Measurements from ENCODE around the gene TBC1D7.

TBC1D7 gene

DNA sequence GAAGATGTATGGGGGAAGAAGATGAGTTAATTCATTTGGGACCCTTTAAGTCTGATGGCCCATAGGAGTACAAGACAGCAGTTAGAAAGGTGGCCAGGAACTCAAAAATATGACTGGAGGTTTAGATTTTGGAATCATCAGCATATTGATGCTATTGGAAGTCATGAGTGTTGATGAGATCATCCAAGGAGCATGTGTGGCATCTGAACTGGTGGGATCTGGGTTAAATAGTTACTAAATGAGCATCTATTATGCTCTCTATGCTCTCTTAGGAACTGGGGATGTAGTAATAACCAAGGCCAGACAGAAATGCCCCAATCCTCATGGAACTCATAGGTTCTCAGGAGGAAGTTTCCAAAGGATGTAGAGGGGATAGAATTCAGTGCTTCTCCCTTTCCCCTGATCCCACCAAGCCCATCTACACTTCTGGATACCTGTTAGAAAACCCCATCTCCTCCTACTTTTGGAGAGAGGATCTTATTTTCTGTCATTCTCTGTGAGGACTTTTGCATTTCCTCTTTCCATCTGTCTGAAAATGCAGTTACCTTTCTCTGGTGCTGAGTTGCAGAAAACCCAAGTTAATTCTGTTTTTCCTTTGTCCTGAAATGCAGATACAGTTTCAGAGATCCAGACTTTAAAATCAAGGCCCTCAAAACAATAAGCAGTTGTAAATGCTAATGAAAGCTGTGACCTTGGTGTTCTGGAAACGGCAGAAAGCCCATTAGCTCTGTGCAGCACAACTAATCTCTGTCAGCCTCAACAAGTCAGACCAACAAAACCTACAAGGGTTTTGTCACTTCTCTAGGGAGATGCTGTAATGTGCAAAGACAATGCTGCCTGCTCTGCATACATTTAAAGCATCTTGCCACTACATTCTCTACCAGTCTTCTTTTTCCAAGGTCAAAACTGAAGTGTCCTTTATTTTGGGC, 65.8 kb downstream of the TBC1D7 start:
- peaks cover 6% of the 10 kb centered on the region; the same call in 1 of the 2 replicates for H3K4me1 ChIP-seq (ENCODE audit: insufficient read depth, low read length)
- 62% methylated on average over 1 of the region's 1 CpG for WGBS
- H3K4me3 ChIP-seq (ENCODE audit: low read length): no peak overlapping the region

DNA sequence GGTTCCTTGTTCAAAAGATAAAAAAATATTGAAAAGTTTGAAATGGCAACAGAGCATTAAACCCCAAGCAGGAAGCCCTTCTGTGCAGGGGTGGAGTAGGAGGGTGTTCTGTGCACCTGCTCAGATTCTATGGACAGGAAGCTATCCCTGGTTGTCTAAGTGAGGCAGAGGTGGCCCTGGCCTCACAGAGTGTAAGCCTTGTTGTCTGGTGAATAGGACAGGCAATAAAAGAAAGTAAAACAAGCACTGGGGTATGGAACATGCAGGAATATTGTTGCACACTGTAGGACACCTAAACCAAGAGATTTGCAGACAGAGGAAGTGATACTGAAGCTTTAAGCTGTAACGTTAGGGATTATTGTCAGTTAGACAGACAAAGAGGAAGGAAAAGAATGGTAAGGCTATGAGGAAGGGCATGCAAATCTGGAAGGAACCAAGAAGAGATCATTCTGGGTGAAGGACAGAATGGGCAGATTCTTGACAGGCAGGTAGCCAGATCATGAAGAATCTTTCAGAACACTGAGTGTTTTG, 66.8 kb downstream of the TBC1D7 start:
- Histone ChIP-seq H3K27ac (ENCODE audit: low read depth, low read length) (no peak overlapping the region), H3K9ac (ENCODE audit: low read depth, low read length) (no peak overlapping the region)

More for the DNA sequence above, 65.8 kb downstream of the TBC1D7 start:
- Histone ChIP-seq H3K27me3 (ENCODE audit: insufficient read depth, low read length) (no peaks in the 10 kb centered on the region), H3K9me3 (ENCODE audit: insufficient read depth, low read depth, low read length) (no peaks in the 10 kb centered on the region), H3K27ac (ENCODE audit: low read depth, low read length) (no peak overlapping the region), H3K9ac (ENCODE audit: low read depth, low read length) (no peak overlapping the region), H3K36me3 (ENCODE audit: insufficient read depth, low read length) (no peaks in the 10 kb centered on the region)

DNA sequence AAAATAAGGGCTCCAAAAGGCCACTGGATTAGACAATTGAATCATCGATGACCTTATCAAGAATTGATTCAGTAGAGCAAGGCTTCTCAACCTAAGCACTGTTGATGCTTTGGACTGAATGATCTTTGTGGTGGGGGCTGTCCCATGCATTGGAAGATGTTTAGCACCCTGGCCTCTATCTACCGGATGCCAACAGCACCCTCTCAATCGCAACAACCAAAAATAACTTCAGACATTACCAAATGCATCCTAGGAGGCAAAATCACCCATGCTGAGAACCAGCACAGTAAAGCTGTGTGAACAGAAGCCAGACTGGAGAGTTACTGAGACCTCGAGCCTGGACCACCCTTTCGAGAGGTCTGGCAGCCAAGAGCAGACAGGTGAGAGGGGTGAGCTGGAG, 67.5 kb downstream of the TBC1D7 start:
- H3K27ac ChIP-seq (ENCODE audit: low read depth, low read length): no peak overlapping the region
- peaks cover 3% of the 10 kb centered on the region for H3K9me3 ChIP-seq (ENCODE audit: insufficient read depth, low read depth, low read length)
- WGBS: 95% methylated on average over 5 of the region's 5 CpGs
- H3K27me3 ChIP-seq (ENCODE audit: insufficient read depth, low read length): no peaks in the 10 kb centered on the region
- no peak overlapping the region for H3K4me3 ChIP-seq (ENCODE audit: low read length)
- no peak overlapping the region for H3K9ac ChIP-seq (ENCODE audit: low read depth, low read length)
- no peaks in the 10 kb centered on the region for H3K36me3 ChIP-seq (ENCODE audit: insufficient read depth, low read length)
- H3K4me1 ChIP-seq (ENCODE audit: insufficient read depth, low read length): peaks cover 6% of the 10 kb centered on the region; the same call in 1 of the 2 replicates

More for the DNA sequence above, 66.8 kb downstream of the TBC1D7 start:
- H3K4me3 ChIP-seq (ENCODE audit: low read length): no peak overlapping the region
- H3K4me1 ChIP-seq (ENCODE audit: insufficient read depth, low read length): peaks cover 6% of the 10 kb centered on the region; the same call in 1 of the 2 replicates
- H3K36me3 ChIP-seq (ENCODE audit: insufficient read depth, low read length): no peaks in the 10 kb centered on the region
- H3K27me3 ChIP-seq (ENCODE audit: insufficient read depth, low read length): no peaks in the 10 kb centered on the region
- H3K9me3 ChIP-seq (ENCODE audit: insufficient read depth, low read depth, low read length): no peaks in the 10 kb centered on the region
- WGBS: 87% methylated on average over 1 of the region's 1 CpG

DNA sequence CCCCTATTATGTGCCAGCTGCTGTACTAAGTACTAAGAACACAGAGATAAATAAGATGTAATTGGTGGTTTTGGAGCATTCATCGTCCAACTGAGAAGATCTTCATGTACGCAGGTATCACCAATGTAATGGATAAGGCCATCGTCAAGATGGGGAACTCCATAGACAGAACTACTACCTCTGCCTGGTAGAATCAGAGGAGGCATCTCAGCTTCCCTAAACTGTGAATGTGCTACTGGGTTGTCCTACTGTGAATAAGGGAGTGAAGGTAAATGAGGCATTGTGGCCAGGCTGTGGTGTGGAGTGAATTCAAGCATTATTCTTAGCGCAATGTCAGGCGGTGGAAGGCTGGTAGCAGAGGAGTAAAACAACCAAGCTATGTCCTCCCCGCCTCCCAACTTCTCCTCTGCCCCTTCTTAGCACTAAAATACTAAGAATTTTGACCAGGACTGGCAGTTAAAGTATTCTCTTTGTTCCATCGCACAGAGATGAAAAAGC, 68.2 kb downstream of the TBC1D7 start:
- Histone ChIP-seq H3K27ac (ENCODE audit: low read depth, low read length) (no peak overlapping the region), H3K4me1 (ENCODE audit: insufficient read depth, low read length) (peaks cover 6% of the 10 kb centered on the region; the same call in 1 of the 2 replicates), H3K27me3 (ENCODE audit: insufficient read depth, low read length) (no peaks in the 10 kb centered on the region), H3K9ac (ENCODE audit: low read depth, low read length) (no peak overlapping the region), H3K4me3 (ENCODE audit: low read length) (no peak overlapping the region), H3K36me3 (ENCODE audit: insufficient read depth, low read length) (no peaks in the 10 kb centered on the region), H3K9me3 (ENCODE audit: insufficient read depth, low read depth, low read length) (peaks cover 9% of the 10 kb centered on the region)
- 84% methylated on average over 7 of the region's 7 CpGs for WGBS

DNA sequence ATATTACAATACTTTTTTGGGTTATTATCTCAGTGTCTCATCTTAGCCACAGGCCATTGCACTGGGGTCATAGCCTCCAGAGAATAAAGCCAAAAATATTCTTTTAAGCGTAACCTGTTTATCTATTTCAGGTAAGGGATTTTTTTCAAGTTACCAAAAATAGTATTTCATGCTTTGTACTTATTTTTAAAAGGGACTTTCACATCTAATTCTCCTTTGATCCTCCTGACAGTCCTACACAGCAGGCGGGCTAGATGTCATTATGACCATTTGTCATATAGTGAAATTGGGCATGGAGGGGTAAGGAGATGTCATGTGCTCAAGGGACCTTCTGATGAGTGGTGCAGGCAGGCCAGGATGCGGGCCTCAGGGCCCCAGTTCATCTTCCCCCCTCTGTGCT, 68.9 kb downstream of the TBC1D7 start:
- Histone ChIP-seq H3K9ac (ENCODE audit: low read depth, low read length) (no peak overlapping the region), H3K9me3 (ENCODE audit: insufficient read depth, low read depth, low read length) (peaks cover 9% of the 10 kb centered on the region), H3K4me1 (ENCODE audit: insufficient read depth, low read length) (peaks cover 6% of the 10 kb centered on the region; the same call in 1 of the 2 replicates), H3K4me3 (ENCODE audit: low read length) (no peak overlapping the region), H3K27me3 (ENCODE audit: insufficient read depth, low read length) (no peaks in the 10 kb centered on the region), H3K27ac (ENCODE audit: low read depth, low read length) (no peak overlapping the region), H3K36me3 (ENCODE audit: insufficient read depth, low read length) (no peaks in the 10 kb centered on the region)
- 91% methylated on average over 2 of the region's 3 CpGs for WGBS

DNA sequence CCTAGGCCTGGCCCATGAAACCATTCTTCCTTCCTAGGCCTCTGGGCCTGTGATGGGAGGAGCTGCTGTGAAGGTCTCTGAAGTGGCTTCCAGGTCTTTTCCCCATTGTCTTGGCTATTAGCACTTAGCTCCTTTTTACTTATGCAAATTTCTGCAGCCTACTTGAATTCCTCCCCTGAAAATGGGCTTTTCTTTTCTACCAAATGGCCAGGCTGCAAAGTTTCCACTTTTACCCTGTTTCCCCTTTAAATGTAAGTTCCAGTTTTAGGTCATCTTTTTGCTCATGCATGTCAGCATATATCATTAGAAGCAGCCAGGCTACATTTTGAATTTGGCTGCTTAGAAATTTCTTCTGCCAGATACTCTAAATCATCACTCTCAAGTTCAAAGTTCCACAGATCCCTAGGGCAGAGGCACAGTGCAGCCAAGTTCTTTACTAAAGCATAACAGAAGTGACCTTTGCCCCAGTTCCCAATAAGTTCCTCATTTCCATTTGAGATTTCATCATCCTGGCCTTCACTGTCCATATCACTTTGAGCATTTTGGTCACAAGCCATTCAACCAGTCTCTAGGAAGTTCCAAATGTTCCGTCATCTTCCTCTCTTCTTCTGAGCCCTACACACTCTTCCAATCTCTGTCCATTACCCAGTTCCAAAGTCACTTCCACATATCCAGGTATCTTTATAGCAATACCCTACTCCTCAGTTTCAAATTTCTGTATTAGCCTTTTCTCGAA, 71.9 kb downstream of the TBC1D7 start:
- 97% methylated on average over 2 of the region's 2 CpGs for WGBS
- Histone ChIP-seq H3K9ac (ENCODE audit: low read depth, low read length) (no peak overlapping the region), H3K36me3 (ENCODE audit: insufficient read depth, low read length) (no peaks in the 10 kb centered on the region), H3K4me1 (ENCODE audit: insufficient read depth, low read length) (no peaks in the 10 kb centered on the region), H3K4me3 (ENCODE audit: low read length) (no peak overlapping the region), H3K9me3 (ENCODE audit: insufficient read depth, low read depth, low read length) (peaks cover 9% of the 10 kb centered on the region), H3K27ac (ENCODE audit: low read depth, low read length) (no peak overlapping the region), H3K27me3 (ENCODE audit: insufficient read depth, low read length) (no peaks in the 10 kb centered on the region)
